Keratinocyte (primary cell): ENCODE measurements around the gene TRAIP. TPM values are rescaled to one million over a fixed set of nuclear protein-coding genes. Genes with fewer than 3 reads are reported as not detected.

Experiments used
- DNase-seq: peaks from one replicate; pipeline ENCODE4 v3.0.0-alpha.2; 2011; ENCODE audit warnings: low read depth, missing footprints, low spot score
- FAIRE-seq: peaks from 2 replicates; lab custom pipeline; 2011; peaks lifted over from hg19 to GRCh38; lab: Jason Lieb, UNC
- H2AFZ ChIP-seq: 2 replicates; pipeline ENCODE4 v1.6.0; 2012; ENCODE audit warnings: low read length, control low read depth, inconsistent platforms; ENCODE audit not compliant: control insufficient read depth
- H3K27ac ChIP-seq: 2 replicates; pipeline ENCODE4 v1.5.1; 2011; ENCODE audit warnings: low read length; ENCODE audit not compliant: control insufficient read depth, insufficient read depth
- H3K27me3 ChIP-seq: 3 replicates; pipeline ENCODE4 v1.6.0; 2011; ENCODE audit warnings: low read length; ENCODE audit not compliant: control insufficient read depth, insufficient read depth; ENCODE audit errors: extremely low read depth
- H3K36me3 ChIP-seq, 2 experiments: 2 replicates in 1 of 2; 3 replicates in 1 of 2; pipeline ENCODE4 v1.5.1; 2011; ENCODE audit warnings: low read length in 2 of 2, mild to moderate bottlenecking in 1 of 2; ENCODE audit not compliant: control insufficient read depth in 2 of 2, insufficient read depth in 2 of 2; ENCODE audit errors: extremely low read depth in 1 of 2
- H3K4me1 ChIP-seq: 3 replicates; pipeline ENCODE4 v1.5.1; 2011; ENCODE audit warnings: low read length; ENCODE audit not compliant: control insufficient read depth, insufficient read depth; ENCODE audit errors: extremely low read depth
- H3K4me2 ChIP-seq: 3 replicates; pipeline ENCODE4 v1.6.0; 2011; ENCODE audit warnings: low read depth, low read length; ENCODE audit not compliant: control insufficient read depth, insufficient read depth; ENCODE audit errors: extremely low read depth
- H3K4me3 ChIP-seq, 3 experiments: fragments of 200-600 bp in 1 of 3; sonication (generic) in 1 of 3; 2 replicates in 2 of 3; 3 replicates in 1 of 3; pipeline ENCODE4 v1.5.1; 2011 to 2016; ENCODE audit warnings: low read length in 3 of 3, mild to moderate bottlenecking in 3 of 3, control low read depth in 2 of 3, inconsistent platforms in 1 of 3, low read depth in 1 of 3, mixed read lengths in 1 of 3, mixed run types in 1 of 3, moderate library complexity in 1 of 3; ENCODE audit not compliant: control insufficient read depth in 2 of 3, insufficient read depth in 2 of 3; ENCODE audit errors: extremely low read depth in 1 of 3
- H3K79me2 ChIP-seq: 2 replicates; pipeline ENCODE4 v1.6.0; 2012; ENCODE audit warnings: low read length; ENCODE audit not compliant: control insufficient read depth, insufficient read depth
- H3K9ac ChIP-seq: 3 replicates; pipeline ENCODE4 v1.6.0; 2011; ENCODE audit warnings: low read length; ENCODE audit not compliant: control insufficient read depth, insufficient read depth; ENCODE audit errors: extremely low read depth
- H3K9me1 ChIP-seq: 3 replicates; pipeline ENCODE4 v1.6.0; 2011; ENCODE audit warnings: low read length; ENCODE audit not compliant: control insufficient read depth, insufficient read depth; ENCODE audit errors: extremely low read depth
- H3K9me3 ChIP-seq: 2 replicates; pipeline ENCODE4 v1.5.1; 2012; ENCODE audit warnings: low read depth, low read length; ENCODE audit not compliant: control insufficient read depth
- H4K20me1 ChIP-seq: 3 replicates; pipeline ENCODE4 v1.6.0; 2011; ENCODE audit warnings: low read length; ENCODE audit not compliant: control insufficient read depth, insufficient read depth; ENCODE audit errors: extremely low read depth
- EZH2 ChIP-seq: IDR thresholded peaks from one replicate; pipeline ENCODE4 v1.6.1; 2012; ENCODE audit warnings: inconsistent platforms, mild to moderate bottlenecking, low read length, moderate library complexity
- dilution Hi-C: fragments of 300-500 bp; cut with MboI; formaldehyde crosslinking; loops from one replicate; pipeline ENCODE4 v1.7.0; 2020; ENCODE audit warnings: low sequenced_read_pairs; ENCODE audit not compliant: extremely low pct_ligation_motif_present
- polyA plus RNA-seq, 5 experiments: library from polyadenylated mRNA; depleted of rRNA in 3 of 5; stranded (reverse) in 3 of 5; stranded (forward) in 1 of 5; unstranded in 1 of 5; fragments of >200 nt; gene quantifications; 1 replicate in 1 of 5; 2 replicates in 3 of 5; 3 replicates in 1 of 5; pipeline versions ENCODE4 v1.2.1 to v1.2.3, GENCODE V29; 2011 to 2012; ENCODE audit warnings: missing spikeins in 2 of 5, low read depth in 1 of 5, low replicate concordance in 1 of 5
- TF ChIP-seq, protein P1 (sequence below), 3 experiments: IDR thresholded peaks in 1 of 3; conservative IDR thresholded peaks in 1 of 3; optimal IDR thresholded peaks in 1 of 3; 2 replicates in 2 of 3; 3 replicates in 1 of 3; pipeline versions ENCODE3 to v1.5.1; 2011; ENCODE audit warnings: low read length in 3 of 3, mild to moderate bottlenecking in 3 of 3, moderate library complexity in 2 of 3, control low read depth in 1 of 3, inconsistent platforms in 1 of 3; ENCODE audit not compliant: insufficient read depth in 2 of 3; ENCODE audit errors: extremely low read depth in 1 of 3

Gene TRAIP
- polyA plus RNA-seq, 1 donor (not counting 4 experiments of a cell fraction or from before 2014, with no cell fraction given) = 5.8 TPM

DNA sequence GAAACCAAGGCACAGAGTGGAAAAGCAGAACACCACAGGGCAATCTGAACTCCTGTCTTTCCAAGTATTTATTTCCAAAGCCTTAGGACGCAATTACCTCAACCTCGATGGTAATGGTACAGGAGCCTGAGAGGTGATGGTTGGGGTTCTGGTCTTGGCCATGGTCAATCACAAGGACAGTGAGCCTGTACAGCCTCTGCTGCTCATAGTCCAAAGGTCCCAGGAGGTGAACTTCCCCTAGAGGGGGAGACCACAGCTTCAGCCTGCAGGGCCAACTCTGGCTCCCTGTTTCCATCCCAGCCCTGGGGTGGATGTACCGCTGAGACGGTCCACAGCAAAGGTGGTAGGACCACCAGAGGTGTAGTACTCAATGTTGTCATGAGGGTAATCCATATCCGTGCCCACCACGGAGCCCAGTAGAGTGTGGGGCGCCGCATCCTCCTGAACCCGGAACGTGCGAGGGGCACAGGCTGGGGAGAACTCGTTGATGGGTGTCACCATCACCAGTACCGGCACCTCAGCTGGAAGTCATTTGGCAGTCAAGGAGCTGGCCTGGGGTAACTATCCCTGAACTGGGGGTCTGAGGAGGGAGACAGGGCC, 62.8 kb downstream of the TRAIP start:
- no peak overlapping the region for H3K27ac ChIP-seq
- H4K20me1 ChIP-seq = no peaks in the 10 kb centered on the region
- no peaks in the 10 kb centered on the region for H3K9me3 ChIP-seq
- FAIRE-seq = no peak
- no peaks in the 10 kb centered on the region for H3K9me1 ChIP-seq
- TF ChIP-seq, protein P1, sequence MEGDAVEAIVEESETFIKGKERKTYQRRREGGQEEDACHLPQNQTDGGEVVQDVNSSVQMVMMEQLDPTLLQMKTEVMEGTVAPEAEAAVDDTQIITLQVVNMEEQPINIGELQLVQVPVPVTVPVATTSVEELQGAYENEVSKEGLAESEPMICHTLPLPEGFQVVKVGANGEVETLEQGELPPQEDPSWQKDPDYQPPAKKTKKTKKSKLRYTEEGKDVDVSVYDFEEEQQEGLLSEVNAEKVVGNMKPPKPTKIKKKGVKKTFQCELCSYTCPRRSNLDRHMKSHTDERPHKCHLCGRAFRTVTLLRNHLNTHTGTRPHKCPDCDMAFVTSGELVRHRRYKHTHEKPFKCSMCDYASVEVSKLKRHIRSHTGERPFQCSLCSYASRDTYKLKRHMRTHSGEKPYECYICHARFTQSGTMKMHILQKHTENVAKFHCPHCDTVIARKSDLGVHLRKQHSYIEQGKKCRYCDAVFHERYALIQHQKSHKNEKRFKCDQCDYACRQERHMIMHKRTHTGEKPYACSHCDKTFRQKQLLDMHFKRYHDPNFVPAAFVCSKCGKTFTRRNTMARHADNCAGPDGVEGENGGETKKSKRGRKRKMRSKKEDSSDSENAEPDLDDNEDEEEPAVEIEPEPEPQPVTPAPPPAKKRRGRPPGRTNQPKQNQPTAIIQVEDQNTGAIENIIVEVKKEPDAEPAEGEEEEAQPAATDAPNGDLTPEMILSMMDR (optimal IDR thresholded peaks at IDR 0.05 in 1 of 3, IDR thresholded peaks at IDR 0.05 in 1 of 3, conservative IDR thresholded peaks at IDR 0.05 in 1 of 3; ENCODE audit: extremely low read depth in 1 of 3, insufficient read depth in 2 of 3, low read length in 3 of 3) = no peak
- no peak for TF ChIP-seq EZH2
- no peaks in the 10 kb centered on the region for H3K36me3 ChIP-seq
- no peak overlapping the region for H3K9ac ChIP-seq
- no peak overlapping the region for H3K4me2 ChIP-seq
- H3K27me3 ChIP-seq = peaks cover 5% of the 10 kb centered on the region
- no peak overlapping the region for H3K4me3 ChIP-seq
- no peaks in the 10 kb centered on the region for H3K4me1 ChIP-seq
- DNase-seq = no peak
- no peaks in the 10 kb centered on the region for H3K79me2 ChIP-seq
- H2AFZ ChIP-seq = no peak overlapping the region
- dilution Hi-C loops = no loop called here

- Histone ChIP-seq H3K27me3 (peaks cover 5% of the 10 kb centered on the region), H3K79me2 (no peaks in the 10 kb centered on the region), H3K9me3 (no peaks in the 10 kb centered on the region), H2AFZ (no peak overlapping the region), H3K4me3 (no peak overlapping the region), H4K20me1 (no peaks in the 10 kb centered on the region), H3K9me1 (no peaks in the 10 kb centered on the region), H3K27ac (no peak overlapping the region), H3K4me2 (no peak overlapping the region), H3K9ac (no peak overlapping the region), H3K36me3 (no peaks in the 10 kb centered on the region), H3K4me1 (no peaks in the 10 kb centered on the region)
- DNase-seq (no peak), FAIRE-seq (no peak)
- TF ChIP-seq EZH2 = no peak
- TF ChIP-seq, protein P1 (optimal IDR thresholded peaks at IDR 0.05 in 1 of 3, IDR thresholded peaks at IDR 0.05 in 1 of 3, conservative IDR thresholded peaks at IDR 0.05 in 1 of 3; ENCODE audit: extremely low read depth in 1 of 3, insufficient read depth in 2 of 3, low read length in 3 of 3) = no peak
- dilution Hi-C loops = no loop called here
Measured at GRCh38 chr3:49792371-49793150, 63.8 kb downstream of the TRAIP start.
